NCI-H524 treated with DMSO at 0.1 percent for 48 hours (cell line): ENCODE data around the gene DHH.

Source experiments
- DNase-seq: peaks from one replicate; lab custom pipeline; 2025; lab: John Stamatoyannopoulos, UW

The DHH gene

GRCh38 chr12:49050507-49051372 is 43.9 kb downstream of the DHH start:
- DNase-seq = no peak

GRCh38 chr12:49049566-49050224 is 44.9 kb downstream of the DHH start:
- DNase-seq = no peak

DNA sequence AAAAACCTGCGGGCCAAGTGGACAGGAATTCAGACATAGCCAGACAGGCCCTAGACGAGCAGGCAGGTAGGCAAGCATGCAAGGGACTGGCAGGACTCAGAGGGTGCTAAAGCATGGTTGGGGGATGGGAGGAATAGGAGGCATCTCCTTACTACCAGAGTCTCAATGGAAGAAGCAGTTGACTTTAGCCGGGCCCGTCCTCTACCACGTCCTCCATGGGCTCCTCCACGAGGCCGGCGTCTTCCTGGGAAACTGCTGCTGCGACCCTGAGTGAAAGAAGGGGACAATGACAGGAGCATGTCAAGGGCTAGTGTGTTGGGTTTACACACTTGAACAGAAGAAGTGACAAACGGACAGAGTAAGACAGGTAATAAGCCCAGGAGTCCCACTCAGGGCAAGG is 45.6 kb downstream of the DHH start:
- DNase-seq = no peak

GRCh38 chr12:49046129-49046895 is 48.3 kb downstream of the DHH start:
- DNase-seq = no peak

- no peak for DNase-seq
Observed at GRCh38 chr12:49044660-49045059, 49.9 kb downstream of the DHH start.

GRCh38 chr12:49043856-49044258 is 50.7 kb downstream of the DHH start:
- no peak for DNase-seq

DNA sequence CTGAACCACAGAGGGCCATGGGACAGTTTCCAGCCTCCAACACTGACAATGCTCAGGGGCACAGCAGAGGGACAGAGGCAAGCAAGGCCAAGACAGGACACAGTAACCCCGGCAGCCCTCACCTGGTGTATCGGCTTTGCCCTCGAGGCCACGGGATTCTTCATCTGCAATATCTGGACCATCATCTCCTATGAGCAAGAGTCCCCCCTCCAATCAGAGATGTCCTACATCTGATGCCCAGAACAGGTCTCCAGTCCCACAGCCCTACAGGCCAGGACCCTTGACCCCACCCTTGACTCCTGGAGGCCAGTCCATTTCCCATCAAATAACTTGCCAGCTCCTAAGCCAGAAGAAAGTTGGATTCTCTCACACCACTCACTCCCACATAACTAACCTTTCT is 51.4 kb downstream of the DHH start:
- no peak for DNase-seq

DNA sequence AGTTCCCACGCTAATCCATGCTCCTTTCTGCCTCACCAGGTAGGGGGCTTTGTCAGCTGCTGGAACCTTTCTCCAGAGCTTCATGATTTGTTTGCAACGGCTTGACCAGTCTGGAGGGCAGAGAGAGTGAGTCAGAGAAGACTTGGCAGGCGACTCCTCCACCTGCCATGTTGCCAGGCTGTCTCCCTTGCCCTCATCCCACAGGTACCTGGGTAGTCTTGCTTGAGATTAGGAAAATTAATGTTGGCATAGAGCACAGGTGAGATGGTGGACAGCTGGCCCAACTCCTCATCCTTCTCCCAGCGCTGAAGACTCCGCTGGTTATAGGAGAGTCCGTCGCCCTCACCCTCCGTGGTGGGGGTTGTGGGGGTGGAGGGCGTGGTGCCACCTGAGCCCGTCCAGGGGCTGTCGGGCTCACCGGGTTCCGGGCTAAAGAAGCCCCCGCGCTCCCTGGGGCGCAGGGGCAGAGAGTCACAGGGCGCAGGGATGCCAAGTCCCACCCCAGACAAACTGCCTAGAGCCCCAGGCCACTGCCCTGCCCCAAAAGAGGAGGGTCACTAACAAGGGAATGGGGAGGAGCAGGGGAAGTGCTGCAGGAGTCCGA is 52.6 kb downstream of the DHH start:
- no peak for DNase-seq

GRCh38 chr12:49041036-49041880 is 53.3 kb downstream of the DHH start:
- no peak for DNase-seq

DNA sequence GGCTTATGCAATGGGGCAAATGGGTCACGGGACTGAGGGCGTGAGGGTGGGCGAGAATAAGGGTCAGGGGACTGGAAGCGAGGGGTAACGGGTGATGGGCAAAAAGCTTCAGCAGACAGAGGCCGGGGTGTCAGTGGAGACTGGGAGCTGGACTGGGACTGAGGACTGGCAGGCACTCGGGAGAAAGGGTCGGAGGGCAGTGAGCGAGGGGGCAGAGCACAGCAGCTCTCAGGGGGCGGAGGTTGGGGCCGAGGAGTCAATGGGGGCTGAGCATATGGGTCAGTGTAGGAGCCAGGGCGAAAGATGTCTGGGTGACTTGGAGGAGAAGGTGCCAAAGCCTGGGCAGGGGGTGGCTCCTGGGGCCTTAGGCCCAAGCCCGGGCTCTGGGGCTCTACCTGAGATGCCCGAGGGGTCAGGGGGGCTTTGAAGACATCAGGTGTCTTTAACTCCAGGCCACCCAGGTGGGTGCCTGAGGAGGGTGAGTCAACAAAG is 54.2 kb downstream of the DHH start:
- DNase-seq = no peak

GRCh38 chr12:49039421-49040363 is 54.9 kb downstream of the DHH start:
- DNase-seq = no peak

DNA sequence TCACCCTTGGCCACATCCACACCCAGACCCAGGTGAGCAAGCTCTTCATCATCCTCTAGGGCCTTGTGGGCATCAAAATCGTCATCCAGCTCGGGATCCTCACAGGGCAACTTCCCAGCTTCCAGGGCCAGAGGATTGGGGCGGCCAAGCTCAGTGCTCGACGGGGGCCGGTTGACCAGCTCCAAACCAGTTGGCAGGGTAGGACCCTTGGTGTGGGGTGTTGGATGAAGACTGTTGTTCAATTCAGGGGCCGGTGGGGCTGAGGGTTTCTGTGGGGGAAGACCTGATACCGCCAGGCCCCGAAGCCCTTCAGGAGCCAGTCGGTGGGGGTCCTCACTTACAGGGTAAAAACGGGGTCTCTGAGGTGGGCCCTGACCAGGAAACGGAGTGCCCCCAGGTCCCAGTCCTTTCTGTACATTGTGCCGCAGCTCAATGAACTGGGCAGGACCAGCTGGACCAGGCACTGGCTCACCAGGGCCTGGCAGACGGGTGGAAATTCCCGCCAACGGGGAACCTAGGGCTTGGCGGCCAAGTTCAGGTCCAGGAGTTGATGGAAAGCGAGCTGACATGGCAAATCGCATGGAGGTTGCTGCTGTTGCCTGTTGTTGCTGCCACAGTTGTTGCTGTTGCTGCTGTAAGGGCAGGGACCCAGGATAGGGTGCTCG is 56.2 kb downstream of the DHH start:
- DNase-seq = no peak

- DNase-seq = no peak
Observed at GRCh38 chr12:49037947-49038237, 56.7 kb downstream of the DHH start.

- DNase-seq = no peak
Observed at GRCh38 chr12:49037111-49037946, 57.3 kb downstream of the DHH start.
